Measurements from ENCODE around the gene GPR6. TPM values are rescaled to one million over a fixed set of nuclear protein-coding genes. Genes with fewer than 3 reads are reported as not detected.

Gene GPR6
- total and polyA plus RNA-seq, 9 of the 15 experiments (the other 6 are each of a cell fraction or from before 2014, with no cell fraction given), result not detected

DNA sequence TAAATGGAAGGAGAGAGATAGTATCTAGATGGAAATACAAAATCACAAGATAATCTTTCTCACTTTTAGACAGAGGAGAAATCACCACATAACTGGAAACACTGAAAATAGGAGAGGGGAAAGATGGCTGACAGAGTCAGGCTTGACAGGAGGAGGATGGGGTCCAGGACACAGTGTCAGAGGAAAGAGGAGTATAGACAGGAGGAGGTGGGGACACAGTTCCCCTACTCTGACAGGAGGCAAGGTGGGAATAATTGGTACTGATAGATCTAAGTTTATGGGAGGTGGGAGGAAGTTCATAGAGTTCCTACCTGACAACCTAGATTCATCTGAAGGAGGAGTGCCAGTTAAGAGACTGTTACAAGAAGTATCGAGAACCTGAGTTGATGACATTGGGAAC lies 9.1 kb downstream of the GPR6 start:
- CTCF ChIA-PET (ENCODE audit: low intra/inter-chr PET ratio), result no interaction called here
- Histone ChIP-seq H3K4me2 (ENCODE audit: insufficient read depth, low read length) (no peak overlapping the region), H3K9me1 (ENCODE audit: control insufficient read depth, insufficient read depth, low read length) (peaks cover 2% of the 10 kb centered on the region), H3K4me1 (replicated peaks in 1 of 2; ENCODE audit: control insufficient read depth in 2 of 2, insufficient read depth in 2 of 2, low read length in 2 of 2) (no peaks in the 10 kb centered on the region), H3K27me3 (ENCODE audit: control insufficient read depth in 2 of 2, insufficient read depth in 2 of 2, low read length in 2 of 2) (no peaks in the 10 kb centered on the region), H2AFZ (ENCODE audit: low read depth, low read length) (no peak overlapping the region), H3K27ac (ENCODE audit: extremely low read depth, low read depth, low read length) (no peak overlapping the region), H3K9me3 (replicated peaks; ENCODE audit: control insufficient read depth, insufficient read depth, low read depth, low read length) (no peaks in the 10 kb centered on the region), H4K20me1 (replicated peaks; ENCODE audit: control insufficient read depth, insufficient read depth, low read length) (no peaks in the 10 kb centered on the region; the same call in 1 of the 2 replicates), H3K9ac (ENCODE audit: insufficient read depth in 1 of 2, low read depth in 2 of 2, low read length in 2 of 2) (no peak overlapping the region), H3K79me2 (ENCODE audit: control insufficient read depth, insufficient read depth, low read length) (no peaks in the 10 kb centered on the region), H3K4me3 (no peak overlapping the region), H3K36me3 (ENCODE audit: control insufficient read depth, insufficient read depth, low read length) (no peaks in the 10 kb centered on the region)
- TF ChIP-seq ATF2 (CRISPR knock-in tag; IDR thresholded peaks at IDR 0.05) (no peak), PHB (CRISPR knock-in tag; IDR thresholded peaks at IDR 0.05) (no peak), TCF7L2 (IDR thresholded peaks at IDR 0.05; ENCODE audit: low read depth, low read length) (no peak), ZNF232 (CRISPR knock-in tag; IDR thresholded peaks at IDR 0.05) (no peak), ARID1B (IDR thresholded peaks at IDR 0.05) (no peak), ZNF263 (CRISPR knock-in tag; IDR thresholded peaks at IDR 0.05; ENCODE audit: borderline replicate concordance) (no peak), ELF4 (CRISPR knock-in tag; IDR thresholded peaks at IDR 0.05) (no peak), SRSF9 (IDR thresholded peaks at IDR 0.05; ENCODE audit: borderline replicate concordance, low read depth, low read length) (no peak), ELF2 (CRISPR knock-in tag; IDR thresholded peaks at IDR 0.05) (no peak), HNRNPLL (IDR thresholded peaks at IDR 0.05; ENCODE audit: low read depth, low read length, poor library complexity, severe bottlenecking) (no peak)
- TF ChIP-seq, protein P1, sequence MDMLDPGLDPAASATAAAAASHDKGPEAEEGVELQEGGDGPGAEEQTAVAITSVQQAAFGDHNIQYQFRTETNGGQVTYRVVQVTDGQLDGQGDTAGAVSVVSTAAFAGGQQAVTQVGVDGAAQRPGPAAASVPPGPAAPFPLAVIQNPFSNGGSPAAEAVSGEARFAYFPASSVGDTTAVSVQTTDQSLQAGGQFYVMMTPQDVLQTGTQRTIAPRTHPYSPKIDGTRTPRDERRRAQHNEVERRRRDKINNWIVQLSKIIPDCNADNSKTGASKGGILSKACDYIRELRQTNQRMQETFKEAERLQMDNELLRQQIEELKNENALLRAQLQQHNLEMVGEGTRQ (CRISPR knock-in tag; IDR thresholded peaks at IDR 0.05), result no peak
- TF ChIP-seq, protein P2, sequence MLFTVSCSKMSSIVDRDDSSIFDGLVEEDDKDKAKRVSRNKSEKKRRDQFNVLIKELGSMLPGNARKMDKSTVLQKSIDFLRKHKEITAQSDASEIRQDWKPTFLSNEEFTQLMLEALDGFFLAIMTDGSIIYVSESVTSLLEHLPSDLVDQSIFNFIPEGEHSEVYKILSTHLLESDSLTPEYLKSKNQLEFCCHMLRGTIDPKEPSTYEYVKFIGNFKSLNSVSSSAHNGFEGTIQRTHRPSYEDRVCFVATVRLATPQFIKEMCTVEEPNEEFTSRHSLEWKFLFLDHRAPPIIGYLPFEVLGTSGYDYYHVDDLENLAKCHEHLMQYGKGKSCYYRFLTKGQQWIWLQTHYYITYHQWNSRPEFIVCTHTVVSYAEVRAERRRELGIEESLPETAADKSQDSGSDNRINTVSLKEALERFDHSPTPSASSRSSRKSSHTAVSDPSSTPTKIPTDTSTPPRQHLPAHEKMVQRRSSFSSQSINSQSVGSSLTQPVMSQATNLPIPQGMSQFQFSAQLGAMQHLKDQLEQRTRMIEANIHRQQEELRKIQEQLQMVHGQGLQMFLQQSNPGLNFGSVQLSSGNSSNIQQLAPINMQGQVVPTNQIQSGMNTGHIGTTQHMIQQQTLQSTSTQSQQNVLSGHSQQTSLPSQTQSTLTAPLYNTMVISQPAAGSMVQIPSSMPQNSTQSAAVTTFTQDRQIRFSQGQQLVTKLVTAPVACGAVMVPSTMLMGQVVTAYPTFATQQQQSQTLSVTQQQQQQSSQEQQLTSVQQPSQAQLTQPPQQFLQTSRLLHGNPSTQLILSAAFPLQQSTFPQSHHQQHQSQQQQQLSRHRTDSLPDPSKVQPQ (CRISPR knock-in tag; IDR thresholded peaks at IDR 0.05; ENCODE audit: borderline replicate concordance), result no peak
- TF ChIP-seq, protein P3, sequence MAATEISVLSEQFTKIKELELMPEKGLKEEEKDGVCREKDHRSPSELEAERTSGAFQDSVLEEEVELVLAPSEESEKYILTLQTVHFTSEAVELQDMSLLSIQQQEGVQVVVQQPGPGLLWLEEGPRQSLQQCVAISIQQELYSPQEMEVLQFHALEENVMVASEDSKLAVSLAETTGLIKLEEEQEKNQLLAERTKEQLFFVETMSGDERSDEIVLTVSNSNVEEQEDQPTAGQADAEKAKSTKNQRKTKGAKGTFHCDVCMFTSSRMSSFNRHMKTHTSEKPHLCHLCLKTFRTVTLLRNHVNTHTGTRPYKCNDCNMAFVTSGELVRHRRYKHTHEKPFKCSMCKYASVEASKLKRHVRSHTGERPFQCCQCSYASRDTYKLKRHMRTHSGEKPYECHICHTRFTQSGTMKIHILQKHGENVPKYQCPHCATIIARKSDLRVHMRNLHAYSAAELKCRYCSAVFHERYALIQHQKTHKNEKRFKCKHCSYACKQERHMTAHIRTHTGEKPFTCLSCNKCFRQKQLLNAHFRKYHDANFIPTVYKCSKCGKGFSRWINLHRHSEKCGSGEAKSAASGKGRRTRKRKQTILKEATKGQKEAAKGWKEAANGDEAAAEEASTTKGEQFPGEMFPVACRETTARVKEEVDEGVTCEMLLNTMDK (IDR thresholded peaks at IDR 0.05; ENCODE audit: borderline replicate concordance, insufficient read depth, low read depth, low read length, poor library complexity, severe bottlenecking), result no peak
- FAIRE-seq (no peak), ATAC-seq (no peak), DNase-seq (ENCODE audit: extremely low read depth in 1 of 4, low spot score in 3 of 4) (no peak)
- intact Hi-C loops (cut with micrococcal nuclease) (no loop called here), in situ Hi-C loops (cut with MboI) (no loop called here)
- no TSS peak for BruUV-seq (replicated peaks)
- POLR2A ChIA-PET, result no interaction called here
- WGBS (ENCODE audit: insufficient coverage, low coverage, missing lambda C conversion rate), result 0% methylated on average over 1 of the region's 1 CpG
